ENCODE measurements around the gene PA2G4.
A peak's percentile ranks its signal among the peaks of the same experiment; 100 is the strongest.
"Not testable (repeated sequence)": the region's sequence is repeated elsewhere in the genome, so short reads cannot be mapped to it uniquely, and the experiment has no call there.

PA2G4 gene

DNA sequence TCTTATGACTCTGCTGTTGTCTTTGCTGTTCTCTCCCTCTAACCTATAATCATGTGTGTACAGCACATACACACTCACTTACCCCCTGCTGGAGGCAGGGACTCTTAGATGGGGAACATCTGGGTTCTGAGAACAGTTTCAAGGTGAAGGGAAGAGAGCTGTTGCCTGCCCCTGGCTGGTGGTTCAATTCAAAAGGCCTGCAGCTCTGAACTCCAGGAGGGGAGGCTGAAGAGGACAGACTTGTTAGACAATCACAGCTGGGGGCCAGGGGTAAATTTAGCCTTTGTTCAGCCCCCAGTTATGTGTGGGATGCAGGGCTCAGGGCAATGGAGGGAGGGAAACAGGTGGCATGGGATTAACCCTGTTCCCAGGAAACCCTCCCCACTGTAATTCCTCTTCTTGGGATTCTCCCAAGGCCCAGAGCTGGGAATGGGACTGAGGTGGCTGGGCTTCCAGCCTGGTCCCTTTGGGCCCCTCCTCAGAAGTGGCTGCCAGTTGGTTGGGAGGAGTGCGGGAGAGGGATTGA lies 50.0 kb downstream of the PA2G4 start:
- DNase-seq (ENCODE audit: low read depth), result no peak

DNA sequence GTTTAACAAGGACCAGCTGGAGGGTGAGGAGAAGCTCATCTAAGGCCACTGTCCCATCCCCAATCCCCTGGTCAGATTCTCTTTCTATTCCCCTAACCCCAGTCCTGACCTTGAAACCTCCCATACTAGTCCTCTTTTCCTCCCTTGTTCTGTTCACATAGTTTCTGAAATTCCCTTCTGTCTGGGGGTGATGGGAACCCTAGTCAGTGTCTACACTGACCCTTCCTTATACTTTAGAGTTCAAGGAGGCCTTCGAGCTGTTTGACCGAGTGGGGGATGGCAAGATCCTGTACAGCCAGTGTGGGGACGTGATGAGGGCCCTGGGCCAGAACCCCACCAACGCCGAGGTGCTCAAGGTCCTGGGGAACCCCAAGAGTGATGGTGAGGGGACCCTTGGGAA lies 50.5 kb downstream of the PA2G4 start:
- no peak for DNase-seq (ENCODE audit: low read depth)

DNA sequence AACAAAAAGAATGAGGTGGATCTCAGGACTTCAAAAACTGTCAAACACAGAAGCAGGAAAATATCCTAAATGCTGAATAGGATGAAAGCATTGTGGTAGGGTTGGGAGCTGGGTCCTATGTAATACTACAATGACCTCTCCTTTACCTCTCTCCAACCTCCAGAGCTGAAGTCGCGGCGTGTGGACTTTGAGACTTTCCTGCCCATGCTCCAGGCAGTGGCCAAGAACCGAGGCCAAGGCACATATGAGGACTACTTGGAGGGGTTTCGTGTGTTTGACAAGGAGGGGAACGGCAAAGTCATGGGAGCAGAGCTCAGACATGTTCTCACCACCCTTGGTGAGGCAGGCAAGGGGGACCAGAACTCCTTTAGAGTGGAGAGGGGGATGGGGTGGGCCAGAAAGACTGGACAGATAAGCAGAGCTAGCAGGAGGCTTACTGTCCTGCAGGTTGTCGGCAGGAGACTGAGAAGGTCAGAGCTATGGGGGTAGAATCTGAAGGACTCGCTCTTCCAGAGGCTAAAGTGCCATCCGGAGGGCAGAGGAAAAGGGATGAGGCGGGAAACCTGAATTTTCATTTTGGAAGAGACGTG lies 51.0 kb downstream of the PA2G4 start:
- DNase-seq (ENCODE audit: low read depth), result no peak

DNA sequence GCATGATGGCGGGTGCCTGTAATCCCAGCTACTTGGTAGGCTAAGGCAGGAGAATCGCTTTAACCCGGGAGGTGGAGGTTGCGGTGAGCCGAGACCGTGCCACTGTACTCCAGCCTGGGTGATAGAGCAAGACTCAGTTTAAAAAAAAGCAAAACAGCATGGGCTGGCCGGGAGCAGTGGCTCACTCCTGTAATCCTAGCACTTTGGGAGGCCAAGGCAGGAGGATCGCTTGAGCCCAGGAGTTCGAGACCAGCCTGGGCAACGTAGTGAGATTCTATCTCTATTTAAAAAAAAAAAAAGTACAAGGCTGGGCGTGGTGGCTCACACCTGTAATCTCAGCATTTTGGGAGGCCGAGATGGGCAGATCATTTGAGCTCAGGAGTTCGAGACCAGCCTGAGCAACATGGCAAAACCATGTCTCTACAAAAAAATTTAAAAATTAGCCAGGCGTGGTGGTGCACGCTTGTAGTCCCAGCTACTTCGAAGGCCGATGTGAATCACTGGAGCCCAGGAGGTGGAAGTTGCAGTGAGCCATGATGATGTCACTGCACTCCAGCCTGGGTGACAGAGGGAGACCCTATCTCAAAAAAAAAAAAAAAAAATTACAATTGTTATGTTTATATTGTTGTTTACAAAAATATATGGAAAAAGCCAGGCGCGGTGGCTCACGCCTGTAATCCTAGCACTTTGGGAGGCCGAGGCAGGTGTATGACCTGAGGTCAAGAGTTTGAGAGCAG lies 52.3 kb downstream of the PA2G4 start:
- not testable (repeated sequence) for DNase-seq (ENCODE audit: low read depth)

DNA sequence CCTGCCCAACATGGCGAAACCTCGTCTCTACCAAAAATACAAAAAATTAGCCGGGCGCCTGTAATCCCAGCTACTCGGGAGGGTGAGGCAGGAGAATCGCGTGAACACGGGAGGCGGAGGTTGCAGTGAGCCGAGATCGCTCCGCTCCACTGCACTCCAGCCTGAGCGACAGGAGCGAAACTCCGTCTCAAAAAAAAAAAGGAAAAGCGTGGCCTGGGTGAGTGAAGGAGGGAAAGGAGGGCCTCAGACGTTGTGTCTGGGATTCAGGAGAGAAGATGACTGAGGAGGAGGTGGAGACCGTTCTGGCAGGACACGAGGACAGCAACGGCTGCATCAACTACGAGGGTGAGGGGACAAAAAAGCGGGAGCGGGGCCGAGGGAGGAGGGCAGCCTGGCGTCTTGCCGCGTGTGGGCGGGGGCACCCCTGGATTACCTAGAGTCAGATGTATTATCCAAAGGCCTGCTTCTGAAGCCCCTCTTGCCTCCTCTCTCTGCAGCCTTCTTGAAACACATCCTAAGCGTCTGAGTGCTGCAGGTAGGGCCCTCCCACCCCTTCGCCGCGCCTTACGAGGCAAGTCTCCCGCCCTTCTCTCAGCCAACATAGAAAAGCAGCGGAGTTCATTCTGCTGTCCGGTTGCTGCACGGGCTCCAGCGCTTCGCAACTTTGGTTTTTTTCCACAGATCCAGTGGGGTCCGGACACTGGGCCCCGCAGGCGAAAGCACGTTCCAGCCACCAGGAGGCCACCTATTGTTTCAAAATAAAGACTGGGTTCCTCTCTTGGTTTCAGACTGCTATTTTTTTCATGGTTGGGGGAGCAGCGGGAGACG lies 53.1 kb downstream of the PA2G4 start:
- peak; percentile 85 for DNase-seq (ENCODE audit: low read depth)

DNA sequence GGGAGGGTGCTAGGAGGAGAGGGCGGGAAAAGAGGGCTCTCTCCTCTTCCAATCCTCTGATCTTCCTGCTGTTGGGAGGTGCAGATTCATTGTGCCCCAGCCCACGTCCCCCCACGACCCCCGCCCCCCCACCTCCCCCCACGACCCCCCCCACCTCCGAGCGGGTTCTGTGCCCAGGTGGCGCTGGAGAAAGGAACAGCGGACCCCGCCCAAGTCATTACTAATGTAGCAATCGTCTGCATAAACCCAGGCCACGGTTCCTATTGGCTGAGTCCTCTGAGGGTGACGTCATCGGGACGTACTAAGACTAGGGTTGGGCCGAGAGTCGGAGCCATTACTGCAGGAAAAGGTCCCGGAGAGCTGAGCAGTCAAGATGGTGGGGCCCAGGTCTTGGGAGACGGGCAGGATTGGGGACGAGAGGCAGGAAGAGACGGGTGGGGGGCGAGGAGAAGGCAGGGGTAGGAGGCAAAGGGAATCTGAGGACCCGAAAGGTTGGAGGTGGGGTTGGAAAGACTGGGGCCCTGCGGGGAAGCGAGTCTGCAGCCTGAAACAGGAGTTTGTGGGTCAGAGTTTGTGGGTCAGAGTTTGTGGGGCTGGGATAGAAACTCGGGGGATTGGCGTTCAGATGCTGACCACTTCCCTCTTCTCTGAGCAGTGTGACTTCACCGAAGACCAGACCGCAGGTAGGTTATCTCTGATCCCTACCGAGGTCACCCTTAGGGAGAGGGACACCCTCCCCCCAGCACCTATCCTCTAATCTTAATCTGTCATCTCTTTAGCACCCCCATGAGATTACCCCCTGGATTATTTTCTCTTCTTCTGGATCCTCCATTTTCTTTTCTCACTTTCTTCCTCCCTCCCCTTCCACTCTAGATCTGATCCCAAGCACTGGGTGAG lies 53.9 kb downstream of the PA2G4 start, which contains the start of gene MYL6:
MYL6 (plus strand) TSS at position 331 of the 897 bp plus-strand sequence; CDS start at position 374, 43 bp downstream.
- peak; percentile 97 for DNase-seq (ENCODE audit: low read depth)

DNA sequence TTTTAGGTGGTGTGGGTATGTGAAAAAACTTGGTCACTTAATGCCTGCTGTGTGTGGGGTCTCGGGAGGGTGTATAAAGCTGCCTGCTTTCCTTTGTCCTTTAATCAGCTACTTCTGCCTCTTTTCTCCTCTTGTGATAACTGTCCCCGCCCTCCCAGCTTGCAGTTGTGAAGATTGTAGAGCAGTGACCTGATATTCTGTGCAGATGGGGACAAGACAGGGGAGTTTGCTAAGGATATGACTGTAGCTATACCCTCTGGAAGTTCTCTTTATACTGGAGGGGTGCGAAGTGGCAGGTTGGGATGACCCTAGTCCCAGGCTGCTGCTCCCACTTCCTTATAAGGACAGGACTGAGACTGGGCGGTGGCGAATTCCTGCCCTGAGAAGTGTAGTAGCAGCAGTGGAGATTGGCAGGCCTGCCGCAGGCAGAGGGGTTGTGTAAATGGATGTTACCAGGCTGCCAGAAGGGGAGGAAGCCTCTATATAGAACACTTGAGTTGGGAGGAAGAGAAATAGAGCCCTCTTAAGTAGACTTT lies 54.6 kb downstream of the PA2G4 start:
- peak; percentile 82 for DNase-seq (ENCODE audit: low read depth)

DNA sequence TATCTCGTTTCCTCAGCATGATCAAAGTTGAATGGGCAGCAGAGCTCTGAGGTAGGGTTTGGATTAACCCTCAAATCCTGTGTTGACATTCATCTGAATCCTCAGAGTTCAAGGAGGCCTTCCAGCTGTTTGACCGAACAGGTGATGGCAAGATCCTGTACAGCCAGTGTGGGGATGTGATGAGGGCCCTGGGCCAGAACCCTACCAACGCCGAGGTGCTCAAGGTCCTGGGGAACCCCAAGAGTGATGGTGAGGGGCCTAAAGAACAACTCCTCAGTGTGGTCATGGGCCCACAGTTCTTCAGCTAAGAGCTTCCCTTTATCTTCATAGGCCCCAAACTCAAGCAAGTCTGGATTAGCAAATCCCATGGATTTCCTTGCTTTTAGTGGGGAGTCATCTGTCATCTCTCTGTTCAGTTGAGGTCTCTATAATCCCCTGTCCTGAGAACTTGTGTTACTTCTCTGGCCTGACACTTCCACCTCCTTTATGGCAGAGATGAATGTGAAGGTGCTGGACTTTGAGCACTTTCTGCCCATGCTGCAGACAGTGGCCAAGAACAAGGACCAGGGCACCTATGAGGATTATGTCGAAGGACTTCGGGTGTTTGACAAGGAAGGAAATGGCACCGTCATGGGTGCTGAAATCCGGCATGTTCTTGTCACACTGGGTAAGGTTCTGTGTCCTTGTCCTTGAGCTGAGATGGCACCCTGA lies 55.3 kb downstream of the PA2G4 start:
- DNase-seq (ENCODE audit: low read depth), result no peak

DNA sequence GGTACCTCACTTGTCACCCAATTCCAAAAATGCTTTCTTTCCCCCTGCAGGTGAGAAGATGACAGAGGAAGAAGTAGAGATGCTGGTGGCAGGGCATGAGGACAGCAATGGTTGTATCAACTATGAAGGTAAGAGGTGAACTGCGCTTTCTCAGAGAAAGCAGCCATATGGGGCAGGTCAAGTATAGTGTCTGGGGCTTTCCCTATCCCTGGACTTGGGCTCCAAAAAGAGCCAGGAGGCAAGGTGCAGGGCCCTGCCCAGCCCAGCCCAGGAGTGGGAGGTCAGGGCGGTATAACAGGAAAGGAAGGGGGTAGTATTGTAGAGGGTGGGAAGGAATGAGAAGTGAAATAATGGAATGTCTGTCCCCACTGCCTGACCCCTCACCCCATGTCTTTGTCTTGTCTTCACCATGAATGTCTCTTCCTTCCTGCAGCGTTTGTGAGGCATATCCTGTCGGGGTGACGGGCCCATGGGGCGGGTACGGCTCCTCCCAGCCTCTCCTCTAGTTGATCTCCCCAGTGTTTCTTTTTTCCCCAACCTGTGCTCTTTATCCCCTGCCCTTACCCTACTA lies 55.9 kb downstream of the PA2G4 start:
- no peak for DNase-seq (ENCODE audit: low read depth)

DNA sequence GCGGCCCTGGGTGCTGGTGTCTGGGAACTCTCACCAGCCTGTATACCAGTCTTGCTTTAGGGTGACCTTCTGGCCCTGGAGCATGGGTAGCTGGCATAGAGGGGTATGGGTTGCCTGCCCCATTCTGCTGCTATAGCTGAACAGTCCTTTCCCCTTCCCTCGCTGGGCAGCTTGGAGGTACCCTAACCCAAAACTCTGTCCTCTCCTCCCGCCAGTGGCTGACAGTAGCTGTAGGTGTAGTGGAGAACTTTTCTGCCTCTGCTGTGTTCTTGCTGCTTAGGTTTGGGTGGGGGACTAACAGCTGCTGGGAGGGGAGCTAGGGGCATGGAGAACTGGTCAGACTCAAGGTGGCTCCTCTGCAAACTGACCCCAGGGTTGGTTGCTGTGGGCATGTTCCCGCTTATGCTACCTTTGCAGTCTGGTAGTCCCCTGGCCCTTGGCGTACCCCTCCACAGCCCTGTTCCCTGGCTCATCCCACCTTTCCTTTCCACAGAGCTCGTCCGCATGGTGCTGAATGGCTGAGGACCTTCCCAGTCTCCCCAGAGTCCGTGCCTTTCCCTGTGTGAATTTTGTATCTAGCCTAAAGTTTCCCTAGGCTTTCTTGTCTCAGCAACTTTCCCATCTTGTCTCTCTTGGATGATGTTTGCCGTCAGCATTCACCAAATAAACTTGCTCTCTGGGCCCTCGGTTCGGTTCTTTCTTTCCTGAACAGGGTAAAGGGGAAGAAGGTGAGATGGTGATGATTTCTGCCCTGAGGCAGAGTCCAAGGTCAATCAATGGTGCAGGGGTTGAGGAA lies 56.7 kb downstream of the PA2G4 start:
- no peak for DNase-seq (ENCODE audit: low read depth)

DNA sequence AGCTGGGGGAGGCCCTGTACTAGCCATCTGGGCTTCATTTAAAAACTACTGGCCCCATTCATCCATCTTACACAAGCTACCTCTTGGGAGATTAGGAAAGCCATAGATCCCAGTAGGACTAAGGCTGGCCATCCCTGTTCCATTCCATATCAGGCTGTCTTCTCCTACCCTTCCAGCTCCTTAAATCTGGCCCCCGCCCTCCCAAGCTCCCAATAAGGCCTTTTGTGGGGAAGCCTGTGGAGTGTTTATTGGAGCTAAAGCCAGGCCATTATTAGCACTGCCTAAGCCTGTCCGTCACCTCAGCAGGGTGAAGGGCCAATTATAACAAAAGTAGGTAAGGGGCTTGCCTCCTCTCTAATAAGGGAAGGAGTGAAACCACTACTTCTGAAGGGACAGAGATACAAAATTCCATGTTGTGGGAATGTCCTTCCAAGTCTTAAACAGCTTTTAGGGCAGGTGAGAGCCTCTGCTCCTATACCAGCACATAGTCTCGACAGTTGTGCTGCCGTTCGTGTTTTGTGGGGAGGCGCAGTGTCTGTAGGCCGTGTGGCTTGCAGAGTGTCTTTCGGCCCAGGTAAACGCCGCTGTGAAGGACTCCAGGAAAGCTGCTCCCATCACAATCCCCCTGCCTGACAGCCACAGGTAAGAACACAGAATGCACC lies 57.5 kb downstream of the PA2G4 start:
- DNase-seq (ENCODE audit: low read depth), result no peak

DNA sequence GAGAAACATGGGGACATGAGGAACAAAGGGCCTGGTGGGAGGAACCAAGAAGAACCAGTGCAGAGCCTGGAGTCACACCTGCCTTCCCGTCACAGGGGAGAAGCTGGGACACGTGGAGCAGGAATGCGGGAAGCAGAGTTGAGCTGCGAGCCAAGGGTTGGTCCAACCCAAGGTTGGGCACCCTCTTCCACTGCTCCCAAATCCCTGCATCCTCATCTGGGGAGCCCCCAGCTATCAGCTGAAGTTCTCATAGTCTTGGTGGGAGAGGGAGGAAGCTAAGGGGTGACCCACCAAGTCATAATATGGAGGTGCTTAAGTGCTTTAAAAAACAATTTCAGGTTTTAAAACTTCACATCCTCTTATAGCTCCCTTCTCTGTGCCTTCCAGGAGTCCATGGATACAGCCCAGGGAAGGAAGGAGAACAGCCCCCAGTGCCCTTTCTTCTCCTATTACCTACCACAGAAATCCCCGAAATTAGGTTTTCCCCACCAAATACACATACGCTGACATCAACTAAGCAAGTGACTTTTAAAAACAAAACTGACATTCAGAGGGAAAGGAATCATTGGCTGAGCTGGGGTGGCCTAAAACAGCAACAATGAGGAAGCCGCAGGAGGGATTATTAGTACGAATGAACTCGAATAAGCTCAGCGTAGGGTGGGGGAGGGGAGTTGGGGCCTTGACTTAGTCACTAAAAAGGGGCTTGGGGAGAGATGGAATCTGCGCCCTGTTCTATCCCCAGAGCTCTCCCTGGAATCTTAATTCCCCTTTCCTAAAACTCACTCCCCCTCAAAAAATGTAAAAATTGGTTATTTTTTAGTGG lies 58.3 kb downstream of the PA2G4 start:
- no peak for DNase-seq (ENCODE audit: low read depth)

Data from fibroblast of gingiva (primary cell).